HUDEP-2 (cell line): ENCODE results near the gene AICDA.
"Not testable (repeated sequence)": the region's sequence is repeated elsewhere in the genome, so short reads cannot be mapped to it uniquely, and the experiment has no call there.

Experiments
- DNase-seq, 76 experiments: peaks; one replicate each; lab custom pipeline; 2025; ENCODE audit not compliant: unreplicated experiment in 76 of 76; lab: John Stamatoyannopoulos, UW

The AICDA gene

DNA sequence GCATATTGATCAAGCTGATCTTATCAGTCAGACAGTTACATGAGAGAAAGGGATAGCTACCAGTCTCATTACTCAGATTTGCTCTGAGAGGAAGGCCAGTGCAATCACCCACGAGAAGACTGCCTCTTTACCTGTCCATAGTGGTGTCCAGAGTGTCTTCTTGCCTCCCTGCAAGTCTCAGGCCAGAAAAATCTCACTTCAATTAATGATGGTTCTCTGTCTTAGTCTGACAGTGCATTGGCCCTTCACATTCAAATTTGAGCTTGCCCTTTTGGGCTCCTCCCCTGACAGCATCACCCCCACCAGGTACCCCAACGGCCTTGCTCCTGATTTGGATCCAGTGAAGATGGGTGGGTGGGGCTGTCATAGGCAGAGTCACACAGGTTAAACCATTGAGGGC is at the start of gene AICDA:
TSS of gene AICDA (minus strand) at position 231 of the 400 bp plus-strand sequence. CDS start at position 139, 92 bp downstream.
- no peak for DNase-seq

- no peak for DNase-seq
Measured at GRCh38 chr12:8661751-8662150, 49.1 kb upstream of the AICDA start.

- DNase-seq, result no peak
Measured at GRCh38 chr12:8661016-8661415, 48.4 kb upstream of the AICDA start.

GRCh38 chr12:8658346-8658745 is 45.7 kb upstream of the AICDA start:
- DNase-seq, result no peak

DNA sequence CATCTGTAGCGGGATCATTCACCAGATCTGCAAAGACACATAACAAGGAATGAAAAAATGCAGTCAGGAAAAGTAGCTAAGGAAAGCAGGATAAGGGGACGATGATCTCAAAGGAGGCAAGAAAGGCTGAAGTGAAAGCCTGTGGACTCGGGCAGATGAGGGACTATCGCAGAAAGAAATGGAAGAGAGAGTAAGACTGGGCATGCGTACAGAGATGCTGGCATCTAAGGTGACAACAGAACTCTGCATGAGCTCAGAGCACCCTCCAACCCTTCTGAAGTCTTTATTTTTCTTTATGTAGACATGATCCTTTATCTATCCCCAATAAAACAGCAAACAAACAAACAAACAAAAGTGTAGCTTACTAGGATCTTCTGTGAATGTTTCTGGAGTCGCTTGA is 42.8 kb upstream of the AICDA start:
- DNase-seq, result no peak

GRCh38 chr12:8648576-8649205 is 36.0 kb upstream of the AICDA start:
- DNase-seq, result no peak

- DNase-seq, result no peak
Measured at GRCh38 chr12:8647968-8648367, 35.3 kb upstream of the AICDA start.

DNA sequence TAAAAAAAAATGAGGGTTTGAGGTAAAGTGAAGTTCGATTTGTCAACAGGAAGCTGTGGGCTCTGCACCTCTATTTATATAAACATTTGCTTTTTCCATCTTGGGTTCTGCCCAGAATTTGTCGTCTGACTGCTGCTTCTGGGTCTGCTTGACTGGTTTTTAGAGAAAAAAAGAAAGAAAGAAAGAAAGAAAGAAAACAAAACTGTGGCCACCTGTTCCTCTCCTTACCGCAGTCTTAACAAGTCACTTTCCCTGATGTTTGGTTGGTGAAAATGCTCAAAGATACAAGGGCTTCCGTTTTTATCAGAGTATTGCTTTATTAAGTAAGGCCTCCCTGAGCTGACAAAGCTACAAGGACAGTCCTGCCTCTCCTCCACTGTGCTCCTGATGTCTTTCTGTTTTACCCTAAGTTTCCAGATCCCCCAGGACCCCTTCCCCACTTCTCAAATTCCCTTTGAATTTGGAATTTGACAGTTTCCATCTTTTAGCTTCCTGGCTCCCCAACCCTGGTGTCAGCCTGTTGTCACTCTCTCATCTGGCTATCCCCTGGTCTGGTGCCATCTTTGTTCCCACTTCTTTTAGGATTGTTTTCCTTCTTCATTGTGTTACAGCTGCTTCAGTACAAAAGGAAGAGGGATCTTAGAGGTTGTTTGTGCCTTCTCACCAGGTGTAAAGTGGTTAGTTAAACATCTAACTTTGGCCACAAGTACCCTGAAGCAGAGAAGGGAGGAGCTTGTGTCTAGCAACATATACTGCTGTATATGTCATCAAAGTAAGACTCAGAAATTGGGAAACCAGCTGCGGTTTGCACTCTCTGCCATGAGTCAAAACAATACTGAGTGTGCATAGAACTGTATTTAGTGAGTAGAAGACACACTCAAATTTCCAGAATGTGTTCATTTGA is 31.9 kb upstream of the AICDA start:
- DNase-seq, result no peak

DNA sequence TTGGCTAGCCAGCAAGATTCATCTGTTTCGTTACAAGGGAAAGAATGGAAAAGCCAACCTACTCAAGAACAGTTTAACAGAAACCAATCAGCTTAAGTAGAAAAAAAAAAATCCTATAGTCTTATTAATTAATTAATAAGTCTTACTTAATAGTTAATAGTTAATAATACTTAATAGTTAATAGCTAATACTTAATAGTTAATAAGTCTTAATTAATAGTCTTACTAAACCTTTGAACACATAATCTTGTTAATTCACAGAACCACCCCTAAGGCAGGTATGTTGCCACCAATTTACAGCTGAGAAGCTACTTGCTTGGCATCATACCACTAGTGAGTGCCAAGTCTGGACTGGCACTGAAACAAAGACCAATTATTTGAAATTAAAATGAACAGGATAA is 30.1 kb upstream of the AICDA start:
- DNase-seq, result no peak

DNA sequence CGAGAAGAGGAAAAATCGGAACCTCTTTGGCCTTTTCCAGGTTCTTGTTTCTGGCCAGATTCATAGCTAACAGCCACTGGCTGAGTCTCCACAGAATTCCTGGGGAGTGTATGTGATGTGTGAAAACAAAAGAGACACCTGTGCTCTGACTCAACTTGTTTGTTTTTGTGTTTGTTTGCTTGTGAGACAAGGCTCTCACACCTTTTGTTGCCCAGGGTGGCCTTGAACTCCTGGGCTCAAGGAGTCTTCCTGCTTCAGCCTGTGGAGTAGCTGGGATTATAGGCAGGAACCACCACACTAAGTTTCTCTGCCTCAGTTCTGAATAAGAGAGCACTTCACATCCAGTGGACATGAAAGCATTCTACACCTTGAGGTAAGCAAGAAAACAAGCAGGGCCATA is 27.3 kb upstream of the AICDA start:
- no peak for DNase-seq

DNA sequence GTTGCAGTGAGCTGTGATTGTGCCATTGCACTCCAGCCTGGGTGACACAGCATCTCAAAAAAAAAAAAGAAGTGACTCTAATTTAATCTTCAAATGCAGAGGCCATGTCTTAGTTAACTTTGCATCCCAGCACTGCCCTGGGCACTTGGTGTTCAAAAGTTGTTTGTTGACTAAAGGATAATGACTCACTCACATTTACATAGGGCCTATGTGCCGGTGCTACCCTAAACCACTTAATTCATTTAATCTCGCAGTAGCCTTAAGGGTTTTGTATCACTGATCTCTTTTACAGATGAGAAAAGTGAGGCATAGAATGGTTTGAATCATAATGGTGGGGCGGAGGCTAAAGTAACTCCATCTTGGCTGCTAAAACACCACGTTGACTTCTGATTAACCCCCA is 26.3 kb upstream of the AICDA start:
- DNase-seq, result no peak

GRCh38 chr12:8637666-8638065 is 25.0 kb upstream of the AICDA start:
- DNase-seq, result no peak

DNA sequence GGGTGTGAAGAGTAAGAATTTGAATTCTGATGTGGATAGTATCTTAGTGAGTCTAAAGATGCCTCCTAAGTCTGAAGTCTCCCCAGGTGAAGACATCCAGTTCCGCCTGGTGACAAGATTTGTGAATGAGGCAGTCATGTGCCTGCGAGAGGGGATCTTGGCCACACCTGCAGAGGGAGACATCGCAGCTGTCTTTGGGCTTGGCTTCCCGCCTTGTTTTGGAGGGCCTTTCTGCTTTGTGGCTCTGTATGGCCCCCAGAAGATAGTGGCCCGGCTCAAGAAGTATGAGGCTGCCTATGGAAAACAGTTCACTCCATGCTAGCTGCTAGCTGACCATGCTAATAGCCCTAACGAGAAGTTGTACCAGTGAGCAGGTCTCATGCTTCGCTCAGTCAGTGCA is 24.6 kb upstream of the AICDA start:
- DNase-seq, result no peak

GRCh38 chr12:8636581-8636980 is 23.9 kb upstream of the AICDA start:
- DNase-seq, result no peak

DNA sequence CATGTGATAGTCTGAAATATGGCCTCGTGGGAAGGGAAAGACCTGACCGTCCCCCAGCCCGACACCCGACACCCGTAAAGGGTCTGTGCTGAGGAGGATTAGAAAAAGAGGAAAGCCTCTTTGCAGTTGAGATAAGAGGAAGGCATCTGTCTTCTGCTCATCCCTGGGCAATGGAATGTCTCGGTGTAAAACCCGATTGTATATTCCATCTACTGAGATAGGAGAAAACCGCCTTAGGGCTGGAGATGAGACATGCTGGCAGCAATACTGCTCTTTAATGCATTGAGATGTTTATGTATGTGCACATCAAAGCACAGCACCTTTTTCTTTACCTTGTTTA is 23.3 kb upstream of the AICDA start:
- not testable (repeated sequence) for DNase-seq

DNA sequence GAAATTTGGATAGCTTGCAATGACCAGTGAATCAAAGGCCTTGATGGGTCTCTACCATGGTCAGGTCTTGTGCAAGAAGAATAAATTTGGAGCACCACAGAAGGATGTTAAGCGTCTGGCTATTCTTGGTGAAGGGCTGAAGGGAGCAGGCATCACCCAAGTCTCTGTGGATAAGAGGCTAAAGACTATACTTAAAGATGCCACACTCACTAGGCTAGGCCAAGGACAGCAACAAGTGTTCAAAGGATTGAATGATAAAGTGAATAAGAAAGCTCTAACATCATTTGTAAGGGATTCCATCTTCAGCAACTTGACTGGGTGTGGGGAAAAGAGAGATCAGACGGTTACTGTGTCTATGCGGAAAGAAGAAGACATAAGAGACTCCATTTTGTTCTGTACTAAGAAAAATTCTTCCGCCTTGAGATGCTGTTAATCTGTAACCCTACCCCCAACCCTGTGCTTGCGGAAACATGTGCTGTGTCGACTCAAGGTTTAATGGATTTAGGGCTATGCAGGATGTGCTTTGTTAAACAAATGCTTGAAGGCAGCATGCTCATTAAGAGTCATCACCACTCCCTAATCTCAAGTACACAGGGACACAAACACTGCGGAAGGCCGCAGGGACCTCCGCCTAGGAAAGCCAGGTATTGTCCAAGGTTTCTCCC is 22.8 kb upstream of the AICDA start:
- DNase-seq, result not testable (repeated sequence)

- no peak for DNase-seq
Measured at GRCh38 chr12:8630131-8630530, 17.5 kb upstream of the AICDA start.

GRCh38 chr12:8629486-8630033 is 16.9 kb upstream of the AICDA start:
- no peak for DNase-seq

DNA sequence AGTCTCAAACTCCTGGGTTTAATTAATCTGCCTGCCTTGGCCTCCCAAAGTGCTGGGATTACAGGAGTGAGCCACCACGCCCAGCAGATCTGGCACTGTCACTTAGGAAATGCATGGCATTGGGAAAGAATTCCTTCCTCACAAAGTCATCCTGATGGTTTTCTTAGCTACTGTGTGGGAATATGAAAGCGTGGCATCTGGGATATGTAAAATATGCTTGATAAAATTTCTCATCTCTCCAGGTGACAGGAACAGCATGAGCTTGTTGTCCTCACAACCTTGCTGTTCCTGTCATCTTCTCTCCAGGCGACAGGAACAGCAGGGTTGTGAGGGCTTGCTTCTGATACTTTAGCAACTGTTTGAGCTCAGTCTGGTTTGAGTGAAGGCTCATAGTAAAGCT is 16.1 kb upstream of the AICDA start:
- DNase-seq, result no peak

- DNase-seq, result not testable (repeated sequence)
Measured at GRCh38 chr12:8624750-8625149, 12.1 kb upstream of the AICDA start.

DNA sequence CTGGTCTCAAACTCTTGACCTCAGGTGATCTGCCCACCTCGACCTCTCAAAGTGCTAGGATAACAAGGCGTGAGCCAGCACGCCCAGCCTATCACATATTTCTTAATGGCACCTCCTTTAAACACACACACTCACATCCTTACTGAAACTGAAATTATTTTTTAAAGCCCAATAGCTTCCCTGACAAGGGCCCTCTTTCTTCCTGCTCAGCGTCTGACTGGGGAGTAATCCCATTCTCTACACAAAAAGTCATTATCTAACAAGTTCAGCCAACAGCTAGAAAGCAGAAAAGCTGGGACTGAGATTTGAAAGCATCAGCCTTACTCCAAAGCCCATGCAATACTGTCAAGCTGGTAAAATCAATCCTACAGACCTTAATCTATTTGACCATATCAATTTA is 10.0 kb upstream of the AICDA start:
- DNase-seq, result no peak
